ENCODE results near the gene MTHFD2L. TPM values are rescaled to one million over a fixed set of nuclear protein-coding genes. Genes with fewer than 3 reads are reported as not detected.

MTHFD2L gene
- total RNA-seq, 1 experiment from 2014 or later = 8.9 TPM

- POLR2A ChIA-PET (ENCODE audit: unreplicated experiment) = no interaction called here
- CTCF ChIA-PET = no interaction called here
- Histone ChIP-seq H3K4me3 (no peak overlapping the region), H3K27me3 (ENCODE audit: insufficient read depth, low read depth) (no peaks in the 10 kb centered on the region), H3K36me3 (ENCODE audit: low read depth) (no peaks in the 10 kb centered on the region), H3K9me2 (ENCODE audit: insufficient read depth) (no peaks in the 10 kb centered on the region), H4K20me1 (ENCODE audit: insufficient read depth) (no peaks in the 10 kb centered on the region), H3K79me2 (ENCODE audit: low read depth) (no peaks in the 10 kb centered on the region), H3F3A (ENCODE audit: insufficient read depth, low read depth) (no peaks in the 10 kb centered on the region), H3K9me3 (ENCODE audit: insufficient read depth, low read depth) (no peaks in the 10 kb centered on the region), H3K4me2 (no peak overlapping the region), H3K4me1 (replicated peaks; ENCODE audit: insufficient read depth) (peaks cover 10% of the 10 kb centered on the region), H3K27ac (no peak overlapping the region), H2AFZ (no peak overlapping the region)
- BruUV-seq (replicated peaks) = no TSS peak
- DNase-seq = no peak
- TF ChIP-seq CTCF (conservative IDR thresholded peaks at IDR 0.05) (no peak), EZH2 (IDR thresholded peaks at IDR 0.05; ENCODE audit: low read depth) (no peak)
- intact Hi-C loops (cut with micrococcal nuclease; ENCODE audit: unreplicated experiment) = no loop called here
Observed at GRCh38 chr4:74120086-74120485, 37.8 kb upstream of the MTHFD2L start.

GRCh38 chr4:74121643-74122579, 36.0 kb upstream of the MTHFD2L start:
- no peaks in the 10 kb centered on the region for H3K9me3 ChIP-seq (ENCODE audit: insufficient read depth, low read depth)
- peaks cover 6% of the 10 kb centered on the region; the same call in 1 of the 2 replicates for H3K4me1 ChIP-seq (replicated peaks; ENCODE audit: insufficient read depth)
- H3K27ac ChIP-seq = no peak overlapping the region
- BruUV-seq (replicated peaks) = no TSS peak
- TF ChIP-seq CTCF (conservative IDR thresholded peaks at IDR 0.05) = no peak
- TF ChIP-seq EZH2 (IDR thresholded peaks at IDR 0.05; ENCODE audit: low read depth) = no peak
- H3K79me2 ChIP-seq (ENCODE audit: low read depth) = no peaks in the 10 kb centered on the region
- no peaks in the 10 kb centered on the region for H3K9me2 ChIP-seq (ENCODE audit: insufficient read depth)
- no peak overlapping the region for H2AFZ ChIP-seq
- H3K4me2 ChIP-seq = no peak overlapping the region
- H3K36me3 ChIP-seq (ENCODE audit: low read depth) = no peaks in the 10 kb centered on the region
- no peak overlapping the region for H3K4me3 ChIP-seq
- no peaks in the 10 kb centered on the region for H4K20me1 ChIP-seq (ENCODE audit: insufficient read depth)
- H3F3A ChIP-seq (ENCODE audit: insufficient read depth, low read depth) = no peaks in the 10 kb centered on the region
- CTCF ChIA-PET = no interaction called here
- POLR2A ChIA-PET (ENCODE audit: unreplicated experiment) = no interaction called here
- no peaks in the 10 kb centered on the region for H3K27me3 ChIP-seq (ENCODE audit: insufficient read depth, low read depth)
- intact Hi-C loops (cut with micrococcal nuclease; ENCODE audit: unreplicated experiment) = no loop called here
- no peak for DNase-seq

GRCh38 chr4:74123065-74123728, 34.7 kb upstream of the MTHFD2L start:
- H3K79me2 ChIP-seq (ENCODE audit: low read depth) = no peaks in the 10 kb centered on the region
- BruUV-seq (replicated peaks) = no TSS peak
- no peak overlapping the region for H2AFZ ChIP-seq
- no peaks in the 10 kb centered on the region for H3F3A ChIP-seq (ENCODE audit: insufficient read depth, low read depth)
- no peak for DNase-seq
- intact Hi-C loops (cut with micrococcal nuclease; ENCODE audit: unreplicated experiment) = no loop called here
- H3K9me3 ChIP-seq (ENCODE audit: insufficient read depth, low read depth) = no peaks in the 10 kb centered on the region
- no peak overlapping the region for H3K27ac ChIP-seq
- no peak overlapping the region for H3K4me3 ChIP-seq
- no peaks in the 10 kb centered on the region for H3K9me2 ChIP-seq (ENCODE audit: insufficient read depth)
- no peaks in the 10 kb centered on the region for H4K20me1 ChIP-seq (ENCODE audit: insufficient read depth)
- CTCF ChIA-PET = no interaction called here
- H3K27me3 ChIP-seq (ENCODE audit: insufficient read depth, low read depth) = no peaks in the 10 kb centered on the region
- no peaks in the 10 kb centered on the region for H3K4me1 ChIP-seq (replicated peaks; ENCODE audit: insufficient read depth)
- POLR2A ChIA-PET (ENCODE audit: unreplicated experiment) = no interaction called here
- TF ChIP-seq EZH2 (IDR thresholded peaks at IDR 0.05; ENCODE audit: low read depth) = no peak
- H3K4me2 ChIP-seq = no peak overlapping the region
- no peaks in the 10 kb centered on the region for H3K36me3 ChIP-seq (ENCODE audit: low read depth)
